MV-4-11 (cell line): ENCODE measurements around the gene MAGEB17.

Source experiments
- DNase-seq: peaks from one replicate; lab custom pipeline; 2025; lab: John Stamatoyannopoulos, UW

Gene MAGEB17

DNA sequence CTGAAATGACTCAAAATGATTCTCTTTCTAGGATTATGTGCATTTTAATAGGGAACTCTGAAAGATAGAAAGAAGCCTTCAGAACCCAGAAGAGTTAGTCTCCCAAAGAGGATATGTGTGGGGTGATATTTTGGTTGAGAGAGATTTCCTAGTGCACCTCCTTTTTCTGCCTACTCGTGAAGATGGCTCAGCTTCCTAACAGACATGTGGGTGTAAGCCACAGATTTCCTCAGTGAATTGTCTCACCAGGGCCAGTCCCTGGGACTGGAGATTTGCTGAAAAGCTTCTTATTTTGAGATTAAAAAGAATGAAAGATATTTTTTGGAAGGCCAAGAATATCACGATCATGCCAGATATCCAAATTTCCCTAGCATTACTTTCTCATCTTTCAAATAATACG, 42.8 kb downstream of the MAGEB17 start:
- no peak for DNase-seq

DNA sequence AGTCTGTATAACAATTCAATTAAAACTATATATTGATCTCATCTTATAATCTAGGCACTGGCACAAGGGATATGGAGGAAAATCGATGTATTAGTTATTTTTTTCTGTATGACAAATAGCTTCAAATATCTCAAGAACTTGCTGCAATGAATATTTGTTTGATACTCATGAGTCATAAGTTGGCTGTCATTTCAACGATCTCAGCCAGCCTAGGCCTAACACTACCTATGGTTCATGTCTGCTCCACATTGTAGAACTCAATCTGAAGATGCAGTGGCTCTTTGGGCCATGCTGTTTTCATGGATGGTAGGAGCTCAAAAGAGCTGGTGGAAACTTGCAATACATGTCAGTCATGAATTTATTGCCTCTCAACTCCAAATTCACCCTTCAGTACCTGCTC, 44.7 kb downstream of the MAGEB17 start:
- DNase-seq: no peak

DNA sequence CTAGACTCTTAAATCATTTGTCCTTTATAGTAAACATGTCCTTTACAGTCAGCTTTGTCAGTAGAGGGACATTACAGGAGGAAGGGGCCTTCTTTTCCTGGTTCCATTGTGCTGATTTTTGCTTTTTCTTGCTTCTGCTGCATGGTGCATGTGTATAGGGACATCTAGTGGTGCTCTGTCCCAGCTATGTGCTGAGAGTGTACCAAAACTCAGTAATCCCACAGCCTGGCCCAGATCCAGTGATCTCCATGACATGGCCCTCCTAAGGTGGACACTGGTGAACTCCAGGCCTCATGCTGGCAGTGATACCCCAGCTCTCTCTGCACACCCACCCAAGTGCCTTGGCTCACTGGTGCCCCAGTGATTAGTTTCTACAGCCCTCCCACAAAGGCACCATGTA, 45.2 kb downstream of the MAGEB17 start:
- no peak for DNase-seq

DNA sequence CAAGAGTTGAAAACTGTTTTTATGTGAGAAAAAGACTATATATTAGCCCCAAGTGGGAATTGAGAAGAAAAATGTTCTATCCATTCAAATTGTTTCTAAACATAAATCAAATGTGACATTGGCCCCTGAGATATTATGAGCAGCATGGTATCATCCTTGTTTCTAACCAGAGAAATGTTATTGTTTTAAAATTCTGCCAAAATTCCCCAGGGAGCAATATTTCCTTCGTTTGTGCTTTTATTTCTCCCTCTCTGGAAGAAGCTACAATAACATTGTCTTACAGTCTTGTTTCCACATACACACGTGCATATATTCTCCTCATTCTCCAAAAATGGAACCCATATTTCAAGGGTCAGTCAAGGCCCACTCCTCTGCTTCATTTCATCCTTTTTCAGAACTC, 46.7 kb downstream of the MAGEB17 start:
- no peak for DNase-seq

DNA sequence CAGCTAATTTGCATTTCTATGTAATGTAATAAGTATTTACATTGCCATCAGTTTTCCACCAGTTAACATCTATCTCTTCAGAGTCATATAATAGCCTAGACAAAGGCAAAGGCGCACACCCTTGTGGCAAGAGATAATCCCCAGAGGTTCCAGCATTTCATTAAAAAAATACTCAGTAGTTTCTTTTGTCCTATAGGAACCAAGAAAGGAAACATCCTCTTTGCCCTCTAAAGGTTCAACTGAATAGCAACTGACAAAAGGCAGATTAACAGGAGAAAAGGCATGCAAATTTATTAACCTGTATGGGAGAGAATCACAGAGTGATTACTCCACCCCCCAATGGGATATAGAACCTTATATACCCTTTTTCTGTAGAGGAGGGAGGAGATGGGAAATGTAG, 48.4 kb downstream of the MAGEB17 start:
- no peak for DNase-seq
